GM12874 (cell line): Measurements from ENCODE around the gene CPT1A.

Experiments used
- TF ChIP-seq, protein P1 (sequence below): IDR thresholded peaks from 2 replicates; pipeline ENCODE4 v1.5.1; 2011; ENCODE audit warnings: low read depth, mild to moderate bottlenecking, control low read depth, low read length, moderate library complexity; ENCODE audit not compliant: insufficient read depth

The CPT1A gene

DNA sequence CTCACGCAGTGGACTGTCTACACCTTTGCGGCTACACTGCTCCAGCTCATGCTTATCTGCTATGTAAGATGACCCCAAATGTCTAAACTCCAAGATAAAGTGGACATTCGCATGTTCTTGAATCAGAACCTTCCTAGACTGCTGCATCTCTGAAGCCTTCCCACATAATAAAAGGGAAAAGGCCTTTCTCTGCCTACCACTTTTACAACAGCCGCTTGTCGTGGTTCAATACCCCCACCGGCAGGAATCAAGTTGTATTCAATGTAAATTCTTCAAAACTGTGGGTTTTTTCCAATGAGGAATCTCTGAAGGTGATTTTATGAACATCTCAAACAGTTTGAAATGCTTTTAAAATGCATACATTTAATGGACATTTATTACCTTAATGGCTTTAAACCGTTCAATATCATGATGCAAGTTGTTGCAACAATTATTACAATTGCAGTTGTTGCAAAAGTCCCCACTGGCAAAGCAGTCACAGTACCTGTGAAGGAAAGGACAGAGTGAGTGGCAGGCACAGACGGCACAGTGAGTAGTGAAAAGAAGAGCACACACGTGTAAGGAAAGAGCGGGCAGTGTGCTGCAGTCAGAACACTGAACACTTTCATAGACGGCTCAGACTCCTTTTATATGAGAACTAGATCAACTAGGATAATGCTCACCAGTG, 126.1 kb downstream of the CPT1A start:
- TF ChIP-seq, protein P1, sequence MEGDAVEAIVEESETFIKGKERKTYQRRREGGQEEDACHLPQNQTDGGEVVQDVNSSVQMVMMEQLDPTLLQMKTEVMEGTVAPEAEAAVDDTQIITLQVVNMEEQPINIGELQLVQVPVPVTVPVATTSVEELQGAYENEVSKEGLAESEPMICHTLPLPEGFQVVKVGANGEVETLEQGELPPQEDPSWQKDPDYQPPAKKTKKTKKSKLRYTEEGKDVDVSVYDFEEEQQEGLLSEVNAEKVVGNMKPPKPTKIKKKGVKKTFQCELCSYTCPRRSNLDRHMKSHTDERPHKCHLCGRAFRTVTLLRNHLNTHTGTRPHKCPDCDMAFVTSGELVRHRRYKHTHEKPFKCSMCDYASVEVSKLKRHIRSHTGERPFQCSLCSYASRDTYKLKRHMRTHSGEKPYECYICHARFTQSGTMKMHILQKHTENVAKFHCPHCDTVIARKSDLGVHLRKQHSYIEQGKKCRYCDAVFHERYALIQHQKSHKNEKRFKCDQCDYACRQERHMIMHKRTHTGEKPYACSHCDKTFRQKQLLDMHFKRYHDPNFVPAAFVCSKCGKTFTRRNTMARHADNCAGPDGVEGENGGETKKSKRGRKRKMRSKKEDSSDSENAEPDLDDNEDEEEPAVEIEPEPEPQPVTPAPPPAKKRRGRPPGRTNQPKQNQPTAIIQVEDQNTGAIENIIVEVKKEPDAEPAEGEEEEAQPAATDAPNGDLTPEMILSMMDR: no peak

DNA sequence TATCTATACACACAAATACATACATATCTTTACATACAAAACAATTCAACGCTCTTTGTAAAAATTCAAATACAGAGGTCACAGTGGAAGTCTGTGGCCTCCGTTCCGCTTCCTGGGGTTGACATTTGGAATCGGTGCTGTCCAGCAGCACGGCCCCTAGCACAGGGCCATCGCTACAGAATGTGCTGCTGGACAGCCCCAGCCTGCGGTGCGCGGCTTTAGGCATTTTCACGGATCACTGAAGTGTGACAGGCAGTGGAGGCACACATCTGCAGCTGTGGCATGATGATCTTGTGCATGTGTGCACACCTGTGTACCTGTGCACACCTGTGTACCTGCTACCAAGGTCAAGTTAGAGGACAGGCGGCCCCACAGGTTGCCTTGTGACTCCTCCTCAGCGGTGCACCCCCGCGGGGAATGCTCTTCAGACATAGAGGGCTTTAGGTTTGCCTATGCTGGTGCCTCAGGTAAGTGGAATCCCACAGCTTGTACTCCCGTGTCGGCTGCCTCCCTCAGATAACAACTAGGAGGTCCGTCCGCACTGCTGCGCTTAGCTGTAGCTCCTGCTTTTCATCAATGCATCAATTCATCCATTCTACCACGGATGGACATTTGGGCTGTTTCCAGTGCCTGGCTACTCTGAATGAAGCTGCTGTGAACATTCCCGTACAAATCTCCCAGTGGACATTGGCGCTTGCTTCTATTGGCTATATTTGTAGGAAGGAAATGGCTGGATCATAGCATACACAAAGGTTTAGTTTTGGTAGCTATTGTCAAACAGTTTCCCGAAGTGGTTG, 127.5 kb downstream of the CPT1A start:
- TF ChIP-seq, protein P1: no peak

DNA sequence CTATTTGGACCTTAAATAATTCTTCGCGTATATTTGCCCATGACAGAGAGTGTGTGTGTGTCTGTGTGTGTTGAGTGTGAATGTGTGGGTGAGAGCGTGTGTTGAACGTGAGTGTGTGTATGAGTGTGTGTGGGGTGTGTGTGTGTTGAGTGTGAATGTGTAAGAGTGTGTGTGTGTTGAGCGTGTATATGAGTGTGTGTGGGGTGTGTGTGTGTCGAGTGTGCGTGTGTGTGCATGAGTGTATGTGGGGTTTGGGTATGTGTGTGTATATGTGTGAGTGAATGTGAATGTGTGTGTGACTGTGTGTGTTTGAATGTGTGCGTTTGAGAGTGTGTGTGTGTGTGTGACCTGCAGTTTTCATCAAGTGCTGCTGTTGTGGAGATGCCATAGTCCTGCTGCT, 130.6 kb downstream of the CPT1A start:
- TF ChIP-seq, protein P1: no peak

DNA sequence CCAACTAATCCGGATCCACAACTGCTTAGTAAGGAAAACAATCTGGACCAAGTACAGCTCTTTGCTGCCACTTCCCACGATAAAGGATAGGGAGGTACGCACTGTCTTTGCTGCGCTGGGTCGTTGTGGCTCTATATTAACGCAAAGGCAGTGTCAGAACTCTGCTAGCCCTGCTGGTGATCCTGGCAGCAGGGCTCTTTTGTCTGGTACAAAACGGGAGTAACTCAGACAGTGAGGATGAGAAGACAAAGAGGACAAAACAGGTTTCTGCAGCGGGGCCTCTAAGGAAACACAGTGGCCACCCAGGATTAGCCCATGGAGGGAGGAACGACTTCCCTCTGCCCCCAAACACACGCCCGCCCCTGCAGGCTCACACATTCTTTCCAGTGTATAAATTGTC, 131.3 kb downstream of the CPT1A start:
- TF ChIP-seq, protein P1: no peak

DNA sequence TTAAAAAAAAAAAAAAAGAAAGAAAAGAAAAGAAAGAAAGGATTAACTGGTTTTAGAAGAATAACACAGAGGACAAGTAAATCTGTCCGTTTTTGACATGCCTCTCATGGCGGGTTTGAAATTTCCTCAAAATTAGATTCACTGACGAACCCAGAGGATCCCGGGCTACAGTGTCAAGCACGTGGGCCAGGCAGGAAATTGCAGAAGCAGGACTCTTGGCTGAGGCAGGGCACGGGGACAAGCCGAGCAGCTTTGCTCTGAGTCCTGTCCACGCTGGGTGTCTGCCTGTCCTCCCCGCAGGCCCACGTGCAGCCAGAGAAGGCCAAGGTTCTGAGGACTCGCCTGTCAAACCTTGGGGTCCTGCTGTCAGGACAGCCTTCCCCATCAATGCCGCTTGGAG, 132.7 kb downstream of the CPT1A start:
- TF ChIP-seq, protein P1: no peak

DNA sequence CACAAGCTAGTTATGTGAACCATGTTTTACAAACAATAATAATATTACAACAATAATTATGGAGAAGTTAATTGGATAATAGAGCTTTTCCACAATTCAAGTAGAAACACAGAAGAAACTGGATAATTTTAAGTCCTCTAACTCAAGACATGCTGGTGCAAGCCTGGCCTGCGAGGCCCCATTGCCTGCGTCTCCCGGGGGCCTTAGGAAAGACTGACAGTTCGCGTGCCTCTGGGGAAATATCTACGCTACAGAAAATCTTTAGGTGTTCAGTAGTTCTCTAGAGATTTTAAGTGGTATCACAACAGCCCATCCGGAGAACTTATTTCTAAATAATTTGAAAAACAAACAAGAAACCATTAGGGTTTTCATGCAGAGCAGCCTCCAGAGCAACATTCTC, 134.2 kb downstream of the CPT1A start:
- TF ChIP-seq, protein P1: no peak

DNA sequence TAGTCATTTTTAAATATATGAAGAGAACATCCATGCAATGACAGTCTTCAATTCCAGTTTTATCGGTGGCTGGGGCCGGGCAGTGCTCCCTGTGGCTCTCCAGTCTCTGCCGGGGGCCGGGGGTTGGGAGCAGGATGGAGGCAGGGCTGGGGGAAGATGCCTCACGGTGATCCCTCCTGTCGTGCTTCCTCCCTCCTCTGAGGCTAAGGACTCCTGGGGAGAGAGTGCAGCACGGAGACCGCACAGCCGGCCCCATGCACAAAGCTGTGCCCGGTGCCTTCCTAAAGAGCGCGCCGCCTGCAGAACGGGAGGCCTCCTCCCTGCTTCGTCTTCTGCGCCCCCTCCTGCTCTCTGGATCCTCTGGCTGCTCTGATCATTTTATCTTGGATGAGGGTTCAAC, 136.8 kb downstream of the CPT1A start:
- TF ChIP-seq, protein P1: no peak
